Epithelial cell of proximal tubule (primary cell): ENCODE measurements around the gene C1QTNF4. TPM values are rescaled to one million over a fixed set of nuclear protein-coding genes. Genes with fewer than 3 reads are reported as not detected.

ENCODE experiments used
- DNase-seq: peaks from one replicate; pipeline ENCODE4 v3.0.0-alpha.2; 2011; ENCODE audit warnings: low read depth
- H3K4me3 ChIP-seq: 2 replicates; pipeline ENCODE4 v1.5.1; 2011; ENCODE audit warnings: low read depth, mild to moderate bottlenecking, low read length
- total RNA-seq: library from RNA; depleted of rRNA; stranded (reverse); fragments of >200 nt; gene quantifications from 2 replicates; pipeline ENCODE4 v1.2.3, GENCODE V29; 2015
- TF ChIP-seq, protein P1 (sequence below): conservative IDR thresholded peaks from 2 replicates; pipeline ENCODE4 v1.5.1; 2012; ENCODE audit warnings: low read depth, mild to moderate bottlenecking, low read length

C1QTNF4 gene
- total RNA-seq, 1 donor from 2014 or later: 3.1 TPM

GRCh38 chr11:47607380-47607779 is 13.2 kb upstream of the C1QTNF4 start:
- TF ChIP-seq, protein P1, sequence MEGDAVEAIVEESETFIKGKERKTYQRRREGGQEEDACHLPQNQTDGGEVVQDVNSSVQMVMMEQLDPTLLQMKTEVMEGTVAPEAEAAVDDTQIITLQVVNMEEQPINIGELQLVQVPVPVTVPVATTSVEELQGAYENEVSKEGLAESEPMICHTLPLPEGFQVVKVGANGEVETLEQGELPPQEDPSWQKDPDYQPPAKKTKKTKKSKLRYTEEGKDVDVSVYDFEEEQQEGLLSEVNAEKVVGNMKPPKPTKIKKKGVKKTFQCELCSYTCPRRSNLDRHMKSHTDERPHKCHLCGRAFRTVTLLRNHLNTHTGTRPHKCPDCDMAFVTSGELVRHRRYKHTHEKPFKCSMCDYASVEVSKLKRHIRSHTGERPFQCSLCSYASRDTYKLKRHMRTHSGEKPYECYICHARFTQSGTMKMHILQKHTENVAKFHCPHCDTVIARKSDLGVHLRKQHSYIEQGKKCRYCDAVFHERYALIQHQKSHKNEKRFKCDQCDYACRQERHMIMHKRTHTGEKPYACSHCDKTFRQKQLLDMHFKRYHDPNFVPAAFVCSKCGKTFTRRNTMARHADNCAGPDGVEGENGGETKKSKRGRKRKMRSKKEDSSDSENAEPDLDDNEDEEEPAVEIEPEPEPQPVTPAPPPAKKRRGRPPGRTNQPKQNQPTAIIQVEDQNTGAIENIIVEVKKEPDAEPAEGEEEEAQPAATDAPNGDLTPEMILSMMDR: no peak
- H3K4me3 ChIP-seq: no peak overlapping the region
- no peak for DNase-seq

GRCh38 chr11:47606731-47607130 is 12.5 kb upstream of the C1QTNF4 start:
- TF ChIP-seq, protein P1: no peak
- DNase-seq: no peak
- H3K4me3 ChIP-seq: no peak overlapping the region

- TF ChIP-seq, protein P1: no peak
- DNase-seq: no peak
- no peak overlapping the region for H3K4me3 ChIP-seq
Observed at GRCh38 chr11:47605921-47606320, 11.7 kb upstream of the C1QTNF4 start.

GRCh38 chr11:47603295-47603694 is 9.1 kb upstream of the C1QTNF4 start:
- no peak overlapping the region for H3K4me3 ChIP-seq
- DNase-seq: no peak

DNA sequence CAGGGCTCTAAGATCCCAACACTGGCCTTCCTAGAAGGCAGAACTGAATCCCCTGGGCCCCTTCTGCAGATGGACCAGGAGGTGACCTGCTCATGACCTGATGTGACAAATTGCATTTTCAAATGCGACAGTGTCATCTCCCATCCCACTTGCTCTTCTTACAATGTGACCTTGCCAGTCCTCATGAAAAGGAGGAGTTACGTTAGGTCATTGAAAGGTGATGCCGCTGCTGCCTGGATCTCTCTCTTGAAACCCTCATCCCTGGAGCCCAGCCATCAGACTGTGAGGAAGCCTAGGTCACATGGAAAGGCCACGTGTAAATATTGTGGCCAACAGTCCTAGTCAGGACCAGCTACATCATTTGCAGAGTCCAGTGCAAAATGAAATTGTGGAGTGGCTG is 5.7 kb upstream of the C1QTNF4 start:
- no peak overlapping the region for H3K4me3 ChIP-seq
- TF ChIP-seq, protein P1: no peak
- DNase-seq: no peak

More at GRCh38 chr11:47603295-47603694, 9.1 kb upstream of the C1QTNF4 start:
- TF ChIP-seq, protein P1: no peak

- no peak for DNase-seq
- TF ChIP-seq, protein P1: no peak
- H3K4me3 ChIP-seq: no peak overlapping the region
Observed at GRCh38 chr11:47595967-47596366, 1.8 kb upstream of the C1QTNF4 start.

DNA sequence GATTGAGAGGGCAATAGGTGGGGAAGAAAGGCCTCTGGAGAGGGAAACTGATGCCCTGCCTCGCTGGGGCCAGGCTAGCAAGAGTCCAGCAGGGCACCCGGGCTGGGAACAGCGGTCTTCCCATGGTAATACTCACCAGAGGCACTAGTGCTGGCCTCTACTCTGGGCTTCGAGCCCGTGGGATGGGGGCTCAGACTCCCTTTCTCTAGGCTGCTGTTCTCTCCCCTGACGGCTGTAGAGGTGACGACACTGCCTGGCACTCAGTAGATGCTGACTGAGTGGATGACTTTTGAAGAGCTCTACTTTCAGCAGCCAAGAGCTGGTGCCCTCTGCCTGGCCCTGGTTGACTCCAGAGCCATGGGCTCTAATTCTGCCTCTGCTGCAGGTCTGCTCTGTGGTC is 818 bp upstream of the C1QTNF4 start:
- H3K4me3 ChIP-seq: no peak overlapping the region
- DNase-seq: no peak
- TF ChIP-seq, protein P1: no peak
